Stimulated activated naive CD4-positive, alpha-beta T cell treated with Interleukin-2 at 50 U/mL for 16 hours (primary cell): Measurements from ENCODE around the gene FOXM1.
A peak's percentile ranks its signal among the peaks of the same experiment; 100 is the strongest.

Experiments used
- DNase-seq: peaks from one replicate; lab custom pipeline; 2025; lab: John Stamatoyannopoulos, UW

FOXM1 gene

GRCh38 chr12:2877047-2877952, at the start of gene FOXM1, which contains the start of gene RHNO1:
Gene FOXM1, minus strand, starts transcription at chr12:2877174. Its CDS starts 2,696 bp downstream, at chr12:2874478.
Gene RHNO1, plus strand, starts transcription at chr12:2877223. Its CDS starts 8,144 bp downstream, at chr12:2885367.
- peak; percentile 79 for DNase-seq

GRCh38 chr12:2925322-2925995, 48.5 kb upstream of the FOXM1 start:
- no peak for DNase-seq

GRCh38 chr12:2924019-2924418, 47.0 kb upstream of the FOXM1 start:
- no peak for DNase-seq

GRCh38 chr12:2923057-2923456, 46.1 kb upstream of the FOXM1 start:
- no peak for DNase-seq

- DNase-seq = no peak
These were observed 45.4 kb upstream of the FOXM1 start for GRCh38 chr12:2922329-2922728.

- DNase-seq = no peak
These were observed 42.3 kb upstream of the FOXM1 start for GRCh38 chr12:2919249-2919648.

- no peak for DNase-seq
These were observed 35.2 kb upstream of the FOXM1 start for GRCh38 chr12:2912216-2912575.

- DNase-seq = no peak
These were observed 27.3 kb upstream of the FOXM1 start for GRCh38 chr12:2904260-2904659.

GRCh38 chr12:2902272-2902880, 25.4 kb upstream of the FOXM1 start:
- DNase-seq = no peak

- no peak for DNase-seq
These were observed 23.7 kb upstream of the FOXM1 start for GRCh38 chr12:2900642-2901041.

- no peak for DNase-seq
These were observed 20.4 kb upstream of the FOXM1 start for GRCh38 chr12:2897418-2897817.

- DNase-seq = no peak
These were observed 18.5 kb upstream of the FOXM1 start for GRCh38 chr12:2895511-2895910.

GRCh38 chr12:2895051-2895451, 18.1 kb upstream of the FOXM1 start:
- DNase-seq = no peak

- no peak for DNase-seq
These were observed 16.0 kb upstream of the FOXM1 start for GRCh38 chr12:2893007-2893406.

GRCh38 chr12:2892246-2892645, 15.3 kb upstream of the FOXM1 start:
- no peak for DNase-seq

GRCh38 chr12:2891240-2892053, 14.5 kb upstream of the FOXM1 start:
- DNase-seq = peak; percentile 25

- DNase-seq = peak; percentile 99
These were observed 13.6 kb upstream of the FOXM1 start, which contains the start of gene TULP3 for GRCh38 chr12:2890388-2891239. Gene TULP3, plus strand, starts transcription at chr12:2890891. Its CDS starts 57 bp downstream, at chr12:2890948.

- no peak for DNase-seq
These were observed 13.0 kb upstream of the FOXM1 start for GRCh38 chr12:2890001-2890387.

GRCh38 chr12:2886768-2887450, 9.9 kb upstream of the FOXM1 start:
- DNase-seq = no peak

GRCh38 chr12:2884810-2885209, 7.8 kb upstream of the FOXM1 start:
- DNase-seq = no peak
